Gastrocnemius medialis (tissue), 4 donors: ENCODE data around the gene OR4E1.

Experiments used
- POLR2A ChIP-seq, 2 donors: fragments of 450-650 bp; IDR thresholded peaks; one replicate each; pipeline ENCODE4 v1.6.1; 2017; ENCODE audit warnings: antibody characterized with exemption in 2 of 2, mild to moderate bottlenecking in 2 of 2, moderate library complexity in 2 of 2
- TF ChIP-seq, protein P1 (sequence below), 5 experiments: fragments of 450-650 bp in 3 of 5; fragments of 200-600 bp in 2 of 5; sonication (generic) in 2 of 5; IDR thresholded peaks in 4 of 5; conservative IDR thresholded peaks in 1 of 5; 1 replicate in 4 of 5; 2 replicates in 1 of 5; pipeline ENCODE4 v1.5.1; 2016 to 2019; ENCODE audit warnings: antibody characterized with exemption in 5 of 5, mild to moderate bottlenecking in 3 of 5, moderate library complexity in 3 of 5

DNA sequence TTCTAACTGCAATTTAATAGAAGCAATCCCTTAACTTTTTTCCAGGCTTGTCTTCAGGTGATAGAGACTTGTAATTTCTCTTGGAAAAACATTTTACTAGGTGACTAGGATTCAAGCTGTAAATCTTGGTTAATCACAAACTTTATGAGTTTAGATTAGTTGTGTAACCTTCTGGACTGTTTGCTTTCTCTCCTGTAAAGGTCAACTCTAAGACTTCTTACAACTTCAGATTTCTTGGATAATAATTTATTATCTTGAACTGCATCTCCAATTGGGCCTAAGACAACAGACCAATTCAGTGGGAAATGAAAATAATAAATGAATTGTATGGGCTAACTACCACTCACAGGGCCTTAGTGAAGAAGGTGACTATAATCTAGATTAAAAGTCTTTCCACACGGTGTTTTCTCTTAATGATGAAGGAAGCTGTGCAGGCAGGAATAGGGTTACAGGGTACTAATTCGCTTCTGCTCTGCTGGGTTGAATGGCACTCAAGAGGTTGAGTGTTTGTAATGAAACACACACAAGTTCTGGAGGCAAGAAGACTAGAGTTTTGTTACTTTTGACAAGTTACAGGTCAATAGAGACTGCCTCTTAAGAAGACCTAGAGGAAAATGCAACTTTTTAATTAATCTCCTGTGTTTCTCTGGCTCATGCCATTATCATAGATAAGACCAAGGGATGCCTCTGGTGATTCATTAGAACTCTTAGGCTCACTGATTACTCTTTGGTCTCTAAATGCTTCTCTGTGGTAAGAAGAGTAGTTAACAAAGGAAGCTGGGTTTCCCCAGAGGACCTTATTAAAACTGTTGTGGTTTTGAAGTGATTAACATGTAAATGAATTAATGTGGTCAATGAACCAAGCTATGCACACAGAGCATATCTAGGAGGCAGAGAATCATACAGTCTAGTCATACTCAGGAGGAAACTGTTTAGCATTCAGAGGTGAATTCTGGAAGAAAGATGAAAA lies 30.0 kb upstream of the OR4E1 start:
- TF ChIP-seq, protein P1, sequence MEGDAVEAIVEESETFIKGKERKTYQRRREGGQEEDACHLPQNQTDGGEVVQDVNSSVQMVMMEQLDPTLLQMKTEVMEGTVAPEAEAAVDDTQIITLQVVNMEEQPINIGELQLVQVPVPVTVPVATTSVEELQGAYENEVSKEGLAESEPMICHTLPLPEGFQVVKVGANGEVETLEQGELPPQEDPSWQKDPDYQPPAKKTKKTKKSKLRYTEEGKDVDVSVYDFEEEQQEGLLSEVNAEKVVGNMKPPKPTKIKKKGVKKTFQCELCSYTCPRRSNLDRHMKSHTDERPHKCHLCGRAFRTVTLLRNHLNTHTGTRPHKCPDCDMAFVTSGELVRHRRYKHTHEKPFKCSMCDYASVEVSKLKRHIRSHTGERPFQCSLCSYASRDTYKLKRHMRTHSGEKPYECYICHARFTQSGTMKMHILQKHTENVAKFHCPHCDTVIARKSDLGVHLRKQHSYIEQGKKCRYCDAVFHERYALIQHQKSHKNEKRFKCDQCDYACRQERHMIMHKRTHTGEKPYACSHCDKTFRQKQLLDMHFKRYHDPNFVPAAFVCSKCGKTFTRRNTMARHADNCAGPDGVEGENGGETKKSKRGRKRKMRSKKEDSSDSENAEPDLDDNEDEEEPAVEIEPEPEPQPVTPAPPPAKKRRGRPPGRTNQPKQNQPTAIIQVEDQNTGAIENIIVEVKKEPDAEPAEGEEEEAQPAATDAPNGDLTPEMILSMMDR (IDR thresholded peaks at IDR 0.05 in 4 of 5, conservative IDR thresholded peaks at IDR 0.05 in 1 of 5), result no peak
- no peak for TF ChIP-seq POLR2A (IDR thresholded peaks at IDR 0.05)
